Fibroblast of lung (primary cell): ENCODE measurements around the gene SOX15.

Source experiments
- CTCF ChIP-seq, 2 donors: IDR thresholded peaks in 1 of 2; conservative IDR thresholded peaks in 1 of 2; 1 replicate in 1 of 2; 2 replicates in 1 of 2; pipeline ENCODE4 v1.5.1; 2011 to 2012; ENCODE audit warnings: low read length in 2 of 2, control low read depth in 1 of 2, inconsistent platforms in 1 of 2, low read depth in 1 of 2, mild to moderate bottlenecking in 1 of 2
- EZH2 ChIP-seq: IDR thresholded peaks from 2 replicates; pipeline ENCODE4 v1.5.1; 2012; ENCODE audit warnings: low read length, control low read depth, mild to moderate bottlenecking; ENCODE audit errors: missing control alignments

DNA sequence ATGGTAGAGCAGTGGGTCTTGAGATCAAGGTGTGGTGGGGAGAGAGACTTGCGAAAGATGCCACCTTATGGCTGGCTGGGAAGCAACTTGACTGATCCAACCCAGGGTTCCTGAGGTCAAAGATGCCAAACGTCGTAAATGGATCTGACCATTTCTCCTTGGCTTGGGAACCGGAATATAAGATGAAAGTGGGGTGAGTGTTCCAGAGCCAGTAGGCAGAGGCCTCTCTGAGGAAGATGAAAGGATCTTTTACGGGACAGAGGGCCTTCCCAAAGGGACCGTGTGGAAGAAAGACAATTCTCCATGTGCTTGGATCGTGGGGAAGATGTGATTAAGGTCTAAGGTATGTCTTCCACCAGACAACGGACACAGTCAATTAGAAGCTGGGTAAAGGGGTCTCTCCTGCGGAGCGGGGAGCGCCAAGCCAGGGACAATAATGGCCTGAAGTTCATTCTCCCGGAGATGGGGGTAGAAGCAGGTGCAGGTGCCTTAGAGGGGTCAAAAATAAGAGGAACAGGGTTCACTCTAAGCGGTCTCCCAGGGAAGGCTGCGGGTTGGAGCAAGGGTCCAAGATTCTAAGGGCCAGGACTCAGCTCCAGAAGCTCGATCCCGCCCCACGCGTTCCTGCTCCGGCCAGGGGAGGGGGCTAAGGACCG lies 24.0 kb upstream of the SOX15 start:
- no peak for TF ChIP-seq CTCF (conservative IDR thresholded peaks at IDR 0.05 in 1 of 2, IDR thresholded peaks at IDR 0.05 in 1 of 2; ENCODE audit: low read depth in 1 of 2, low read length in 2 of 2)
- TF ChIP-seq EZH2, result no peak
